ENCODE data around the gene MLNR.

MLNR gene, protein sequence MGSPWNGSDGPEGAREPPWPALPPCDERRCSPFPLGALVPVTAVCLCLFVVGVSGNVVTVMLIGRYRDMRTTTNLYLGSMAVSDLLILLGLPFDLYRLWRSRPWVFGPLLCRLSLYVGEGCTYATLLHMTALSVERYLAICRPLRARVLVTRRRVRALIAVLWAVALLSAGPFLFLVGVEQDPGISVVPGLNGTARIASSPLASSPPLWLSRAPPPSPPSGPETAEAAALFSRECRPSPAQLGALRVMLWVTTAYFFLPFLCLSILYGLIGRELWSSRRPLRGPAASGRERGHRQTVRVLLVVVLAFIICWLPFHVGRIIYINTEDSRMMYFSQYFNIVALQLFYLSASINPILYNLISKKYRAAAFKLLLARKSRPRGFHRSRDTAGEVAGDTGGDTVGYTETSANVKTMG

GRCh38 chr13:49220036-49220855, at the start of gene MLNR:
Gene MLNR (plus strand): TSS chr13:49220338. CDS start chr13:49220338, 0 bp downstream.
- no peak within 1 kb of the TSS for H3K27ac ChIP-seq
- TF ChIP-seq ZFX (IDR thresholded peaks at IDR 0.05) (no peak), CTCF (conservative IDR thresholded peaks at IDR 0.05) (no peak)

- H3K27ac ChIP-seq = no peak overlapping the region
- TF ChIP-seq ZFX (IDR thresholded peaks at IDR 0.05) = no peak
- no peak for TF ChIP-seq CTCF (conservative IDR thresholded peaks at IDR 0.05)
These were observed 48.8 kb upstream of the MLNR start for GRCh38 chr13:49171359-49171758.

GRCh38 chr13:49183672-49184325, 36.3 kb upstream of the MLNR start:
- H3K27ac ChIP-seq = no peak overlapping the region

DNA sequence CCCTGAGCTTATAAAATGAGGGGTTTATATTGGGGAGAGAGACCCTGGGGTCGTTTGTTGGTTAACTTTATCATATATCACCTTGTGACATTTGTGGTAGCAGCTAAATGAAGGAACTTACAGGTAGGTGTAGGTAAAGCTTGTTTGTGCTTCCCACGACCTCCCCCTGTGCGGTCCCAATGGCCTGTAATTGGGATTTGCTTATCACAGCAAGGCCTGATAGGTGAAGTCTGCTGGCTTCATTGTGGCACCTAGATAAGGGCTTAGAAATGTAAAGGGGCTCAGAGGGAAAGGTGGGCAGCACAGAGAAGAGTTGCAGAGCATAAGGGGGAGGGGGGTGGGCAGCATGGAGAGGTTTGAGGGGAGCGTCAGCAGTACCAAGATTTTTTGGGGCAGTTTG, 35.5 kb upstream of the MLNR start:
- H3K27ac ChIP-seq = no peak overlapping the region
- TF ChIP-seq ZFX (IDR thresholded peaks at IDR 0.05) (no peak), CTCF (conservative IDR thresholded peaks at IDR 0.05) (no peak)

More at GRCh38 chr13:49183672-49184325, 36.3 kb upstream of the MLNR start:
- TF ChIP-seq ZFX (IDR thresholded peaks at IDR 0.05) (no peak), CTCF (conservative IDR thresholded peaks at IDR 0.05) (no peak)

- TF ChIP-seq ZFX (IDR thresholded peaks at IDR 0.05) (no peak), CTCF (conservative IDR thresholded peaks at IDR 0.05) (no peak)
- H3K27ac ChIP-seq = no peak overlapping the region
These were observed 34.9 kb upstream of the MLNR start for GRCh38 chr13:49185264-49185663.

- no peak for TF ChIP-seq CTCF (conservative IDR thresholded peaks at IDR 0.05)
- no peak for TF ChIP-seq ZFX (IDR thresholded peaks at IDR 0.05)
- no peak overlapping the region for H3K27ac ChIP-seq
These were observed 29.2 kb upstream of the MLNR start for GRCh38 chr13:49190901-49191300.
